Brain microvascular endothelial cell (primary cell): ENCODE measurements around the gene ACAT2.
"Not testable (repeated sequence)": the region's sequence is repeated elsewhere in the genome, so short reads cannot be mapped to it uniquely, and the experiment has no call there.

Experiments
- DNase-seq: peaks from one replicate; pipeline ENCODE4 v3.0.0-alpha.2; 2020
- H3K27ac ChIP-seq: fragments of 250-450 bp; sonication (Bioruptor Pico); 2 replicates; pipeline ENCODE4 v1.5.1; 2020; ENCODE audit warnings: mild to moderate bottlenecking, moderate library complexity
- H3K27me3 ChIP-seq: fragments of 250-450 bp; sonication (Bioruptor Pico); replicated peaks from 2 replicates; pipeline ENCODE4 v1.5.1; 2020; ENCODE audit warnings: mild to moderate bottlenecking
- H3K36me3 ChIP-seq: fragments of 250-450 bp; sonication (Bioruptor Pico); replicated peaks from 2 replicates; pipeline ENCODE4 v1.5.1; 2020; ENCODE audit warnings: mild to moderate bottlenecking
- H3K4me3 ChIP-seq: 2 replicates; pipeline ENCODE4 v1.5.1; 2011; ENCODE audit warnings: low read depth, mild to moderate bottlenecking, control low read depth, low read length, moderate library complexity
- CTCF ChIP-seq: IDR thresholded peaks from 2 replicates; pipeline ENCODE4 v1.5.1; 2011; ENCODE audit warnings: low read depth, mild to moderate bottlenecking, moderate library complexity, low read length, control low read depth, inconsistent platforms; ENCODE audit errors: missing control alignments
- in situ Hi-C: cut with HindIII; loops from 2 replicates; pipeline ENCODE4 v1.10.0; 2017; ENCODE audit warnings: low sequenced_read_pairs, low pct_ligation_motif_present

Gene ACAT2

GRCh38 chr6:159728531-159728964, 33.3 kb upstream of the ACAT2 start:
- H3K27me3 ChIP-seq = no peaks in the 10 kb centered on the region
- DNase-seq = no peak
- H3K4me3 ChIP-seq = peak overlapping the region; percentile 72
- H3K27ac ChIP-seq = peak overlapping the region; percentile 97
- in situ Hi-C loops = no loop called here
- TF ChIP-seq CTCF = no peak
- peaks cover 4% of the 10 kb centered on the region for H3K36me3 ChIP-seq

- no peak for TF ChIP-seq CTCF
- peaks cover 4% of the 10 kb centered on the region for H3K36me3 ChIP-seq
- DNase-seq = no peak
- no peak overlapping the region for H3K27ac ChIP-seq
- H3K27me3 ChIP-seq = no peaks in the 10 kb centered on the region
- in situ Hi-C loops = no loop called here
- H3K4me3 ChIP-seq = peak overlapping the region; percentile 72
These were observed 32.1 kb upstream of the ACAT2 start for GRCh38 chr6:159729598-159730331.

GRCh38 chr6:159730332-159730676, 31.5 kb upstream of the ACAT2 start:
- no peaks in the 10 kb centered on the region for H3K27me3 ChIP-seq
- DNase-seq = no peak
- in situ Hi-C loops = no loop called here
- no peak overlapping the region for H3K4me3 ChIP-seq
- H3K27ac ChIP-seq = no peak overlapping the region
- peaks cover 4% of the 10 kb centered on the region for H3K36me3 ChIP-seq
- no peak for TF ChIP-seq CTCF

- DNase-seq, in situ Hi-C loops, H3K27me3 ChIP-seq, H3K36me3 ChIP-seq, H3K4me3 ChIP-seq, H3K27ac ChIP-seq: not testable (repeated sequence)
These were observed 29.3 kb upstream of the ACAT2 start for GRCh38 chr6:159732550-159732949.

GRCh38 chr6:159733395-159733794, 28.4 kb upstream of the ACAT2 start:
- DNase-seq, in situ Hi-C loops, H3K27me3 ChIP-seq, H3K4me3 ChIP-seq, H3K27ac ChIP-seq, H3K36me3 ChIP-seq: not testable (repeated sequence)

- H3K27ac ChIP-seq = no peak overlapping the region
- no peak overlapping the region for H3K4me3 ChIP-seq
- DNase-seq = no peak
- H3K27me3 ChIP-seq = no peaks in the 10 kb centered on the region
- H3K36me3 ChIP-seq = peaks cover 17% of the 10 kb centered on the region
- in situ Hi-C loops = no loop called here
- no peak for TF ChIP-seq CTCF
These were observed 24.9 kb upstream of the ACAT2 start for GRCh38 chr6:159736908-159737307.

- no peak for DNase-seq
- Histone ChIP-seq H3K4me3 (no peak overlapping the region), H3K27me3 (no peaks in the 10 kb centered on the region), H3K27ac (no peak overlapping the region), H3K36me3 (peaks cover 36% of the 10 kb centered on the region)
- no peak for TF ChIP-seq CTCF
- in situ Hi-C loops = no loop called here
These were observed 22.5 kb upstream of the ACAT2 start for GRCh38 chr6:159739341-159739740.
